AG04449 (cell line): ENCODE measurements around the gene GPR4.

Experiments
- CTCF ChIA-PET: fragments of 350-600 bp; formaldehyde crosslinking; extraction: SDS; loops from one replicate; lab custom pipeline; 2021; ENCODE audit warnings: antibody characterized with exemption; lab: Yijun Ruan, JAX
- POLR2A ChIA-PET: fragments of 400-600, 350-600 bp; formaldehyde crosslinking; extraction: SDS; loops from one replicate; lab custom pipeline; 2020; ENCODE audit warnings: antibody characterized with exemption, inconsistent platforms; lab: Yijun Ruan, JAX
- DNase-seq: peaks from one replicate; pipeline ENCODE4 v3.0.0-alpha.2; 2010; ENCODE audit warnings: low read depth, low spot score
- H3K4me3 ChIP-seq: 2 replicates; pipeline ENCODE4 v1.5.1; 2011; ENCODE audit warnings: low read depth, mild to moderate bottlenecking, control low read depth, low read length
- CTCF ChIP-seq: IDR thresholded peaks from one replicate; pipeline ENCODE4 v1.5.1; 2011; ENCODE audit warnings: mild to moderate bottlenecking, moderate library complexity, low read length, control low read depth, inconsistent platforms; ENCODE audit not compliant: insufficient read depth; ENCODE audit errors: missing control alignments

Gene GPR4

DNA sequence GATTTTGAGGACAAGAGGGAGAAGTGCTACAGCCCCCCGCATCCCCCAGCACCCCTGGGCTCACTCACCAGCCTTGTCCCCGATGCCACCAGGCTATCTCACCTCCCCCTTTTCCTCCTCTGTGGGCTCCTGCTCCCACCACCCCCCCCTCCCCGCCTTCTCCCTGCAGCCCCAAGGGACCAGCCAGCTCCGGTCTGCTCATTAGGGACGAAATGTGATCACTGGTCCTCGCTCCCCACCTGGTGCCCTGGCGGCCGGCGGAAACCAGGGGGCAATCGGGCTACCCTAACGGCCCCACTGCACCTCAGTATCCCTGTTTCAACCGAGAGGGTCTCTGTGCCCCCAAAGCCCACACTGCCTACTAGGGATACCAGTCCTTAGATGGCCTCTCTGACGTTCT is 2.7 kb downstream of the GPR4 start:
- DNase-seq = no peak
- no peak overlapping the region for H3K4me3 ChIP-seq
- no peak for TF ChIP-seq CTCF
- CTCF ChIA-PET = interaction anchor here (0.7 to 2.8 kb wide), 6 partner anchors 9 to 94 kb away, joined by 3 to 18 read pairs (median 4); partner anchors contain the start of gene QPCTL
- POLR2A ChIA-PET = no interaction called here

- CTCF ChIA-PET = interaction anchor here (0.9 to 2.8 kb wide), 5 partner anchors 10 to 95 kb away, joined by 3 to 18 read pairs (median 4); partner anchors contain the start of gene QPCTL
- no peak for TF ChIP-seq CTCF
- no peak for DNase-seq
- POLR2A ChIA-PET = no interaction called here
- no peak overlapping the region for H3K4me3 ChIP-seq
These were observed 3.6 kb downstream of the GPR4 start for GRCh38 chr19:45598267-45599001.

DNA sequence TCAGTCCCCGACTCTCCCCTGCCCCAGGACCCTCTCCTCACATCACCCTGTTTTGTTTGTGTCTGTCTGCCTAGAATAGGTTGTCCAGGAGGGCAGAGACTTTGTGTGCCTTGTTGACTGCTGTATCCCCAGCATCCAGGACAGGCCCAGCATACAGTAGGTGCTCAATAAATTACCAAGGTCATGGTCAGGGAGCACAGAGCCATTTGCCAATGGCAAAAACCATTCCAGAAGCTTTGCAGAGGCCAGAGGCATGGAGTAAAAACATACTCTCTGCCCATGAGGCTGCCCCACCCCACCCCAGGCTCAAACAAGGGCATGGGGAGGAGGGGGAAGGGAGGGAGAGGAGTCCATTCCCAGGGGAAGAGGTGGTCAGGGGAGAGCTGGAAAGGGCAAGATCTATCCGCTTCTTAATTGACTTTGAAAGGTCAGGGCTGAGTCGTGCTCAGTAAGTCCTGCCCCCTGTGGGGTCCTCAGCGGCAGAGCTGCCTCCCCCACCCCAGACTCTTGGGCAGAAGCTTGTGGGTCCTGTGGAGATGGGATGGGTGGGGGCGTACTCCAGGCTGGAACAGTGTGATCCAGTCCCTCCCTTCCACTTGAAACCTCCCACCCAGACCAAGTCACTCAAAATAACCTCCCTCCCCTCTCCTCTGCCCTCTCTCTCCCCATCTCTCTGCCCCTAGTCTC is 4.4 kb downstream of the GPR4 start:
- H3K4me3 ChIP-seq = no peak overlapping the region
- no peak for TF ChIP-seq CTCF
- CTCF ChIA-PET = interaction anchor here (1.3 to 5.2 kb wide), 3 partner anchors 9 to 95 kb away, joined by 4 to 30 read pairs (median 18); partner anchors contain the start of gene QPCTL
- DNase-seq = no peak
- POLR2A ChIA-PET = no interaction called here

DNA sequence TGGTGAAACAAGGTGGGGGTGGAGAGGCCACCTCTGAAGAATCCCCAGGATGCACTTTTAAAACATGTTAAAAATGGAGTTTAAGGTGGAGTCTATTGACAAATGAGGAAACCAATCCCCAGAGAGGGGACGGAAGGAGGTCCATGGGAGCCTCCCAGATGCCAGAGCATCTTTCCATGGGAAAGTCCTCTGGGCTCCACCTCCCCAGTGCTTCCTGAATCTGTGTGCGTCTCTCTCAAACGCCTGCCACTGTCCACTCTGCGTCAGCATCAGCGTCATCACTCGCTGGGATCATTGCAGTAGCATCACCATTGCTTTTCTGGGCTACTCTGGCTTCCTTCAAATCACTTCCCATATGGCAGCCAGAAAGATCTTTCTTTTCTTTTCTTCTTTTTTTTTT is 6.2 kb downstream of the GPR4 start:
- DNase-seq = no peak
- CTCF ChIA-PET = interaction anchor here (0.9 to 5.2 kb wide), 3 partner anchors 10 to 50 kb away, joined by 3 to 30 read pairs (median 3); no protein-coding TSS in a partner anchor
- no peak overlapping the region for H3K4me3 ChIP-seq
- TF ChIP-seq CTCF = no peak
- POLR2A ChIA-PET = no interaction called here

GRCh38 chr19:45593520-45593919 is 8.5 kb downstream of the GPR4 start:
- POLR2A ChIA-PET = no interaction called here
- TF ChIP-seq CTCF = no peak
- no peak overlapping the region for H3K4me3 ChIP-seq
- CTCF ChIA-PET = interaction anchor here (1.2 to 5.2 kb wide), 3 partner anchors 13 to 52 kb away, joined by 3 to 30 read pairs (median 9); no protein-coding TSS in a partner anchor
- DNase-seq = no peak

DNA sequence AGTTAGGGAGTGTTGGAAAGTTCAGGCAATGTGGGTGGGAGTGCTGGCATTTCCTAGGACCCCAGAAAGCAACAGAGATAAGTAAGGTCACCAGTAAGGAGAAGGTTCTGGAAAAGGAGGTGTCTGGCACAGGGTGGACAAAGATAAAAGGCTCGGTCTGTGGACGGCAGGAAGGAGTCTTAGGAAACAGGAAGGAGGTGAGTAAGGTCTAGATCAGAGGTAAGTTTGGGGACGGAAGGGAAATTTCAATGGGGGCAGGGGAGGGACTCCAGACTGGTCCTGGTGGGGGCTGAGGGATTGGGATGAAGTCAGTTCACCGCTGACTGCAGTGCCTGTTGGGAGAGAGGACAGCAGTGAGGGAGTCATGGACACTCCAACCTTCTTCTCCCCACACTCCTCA is 9.6 kb downstream of the GPR4 start:
- H3K4me3 ChIP-seq = no peak overlapping the region
- CTCF ChIA-PET = interaction anchor here (1.5 to 2.6 kb wide), 4 partner anchors 10 to 50 kb away, joined by 4 to 22 read pairs (median 8); partner anchors contain the start of gene GPR4
- TF ChIP-seq CTCF = no peak
- DNase-seq = no peak
- POLR2A ChIA-PET = no interaction called here
